Stimulated activated CD8-positive, alpha-beta memory T cell treated with anti-CD3 and anti-CD28 coated beads, Interleukin-7, amount 100 ng/mL, for 24 hours (primary cell): ENCODE results near the gene MAP2K4.

Source experiments
- DNase-seq: peaks from one replicate; pipeline ENCODE4 v3.0.0-alpha.2; 2020; ENCODE audit warnings: low read depth

MAP2K4 gene

GRCh38 chr17:12040478-12040877 lies 19.8 kb downstream of the MAP2K4 start:
- DNase-seq = no peak

- no peak for DNase-seq
Measured at GRCh38 chr17:12041312-12041711, 20.6 kb downstream of the MAP2K4 start.

- no peak for DNase-seq
Measured at GRCh38 chr17:12043702-12044101, 23.0 kb downstream of the MAP2K4 start.

GRCh38 chr17:12046786-12047185 lies 26.1 kb downstream of the MAP2K4 start:
- DNase-seq = no peak

- no peak for DNase-seq
Measured at GRCh38 chr17:12047681-12048376, 27.2 kb downstream of the MAP2K4 start.

- no peak for DNase-seq
Measured at GRCh38 chr17:12048843-12049473, 28.3 kb downstream of the MAP2K4 start.

GRCh38 chr17:12050646-12051225 lies 30.1 kb downstream of the MAP2K4 start:
- DNase-seq = no peak

GRCh38 chr17:12053552-12053951 lies 32.9 kb downstream of the MAP2K4 start:
- no peak for DNase-seq

GRCh38 chr17:12055889-12056288 lies 35.2 kb downstream of the MAP2K4 start:
- DNase-seq = no peak

GRCh38 chr17:12057520-12057919 lies 36.8 kb downstream of the MAP2K4 start:
- DNase-seq = no peak

GRCh38 chr17:12058535-12058934 lies 37.9 kb downstream of the MAP2K4 start:
- no peak for DNase-seq

GRCh38 chr17:12062249-12062648 lies 41.6 kb downstream of the MAP2K4 start:
- no peak for DNase-seq

- DNase-seq = no peak
Measured at GRCh38 chr17:12064395-12064794, 43.7 kb downstream of the MAP2K4 start.

- DNase-seq = no peak
Measured at GRCh38 chr17:12067485-12067884, 46.8 kb downstream of the MAP2K4 start.

GRCh38 chr17:12068946-12069345 lies 48.3 kb downstream of the MAP2K4 start:
- no peak for DNase-seq

GRCh38 chr17:12070561-12070960 lies 49.9 kb downstream of the MAP2K4 start:
- no peak for DNase-seq

GRCh38 chr17:12074346-12074745 lies 53.7 kb downstream of the MAP2K4 start:
- no peak for DNase-seq

- no peak for DNase-seq
Measured at GRCh38 chr17:12077773-12078172, 57.1 kb downstream of the MAP2K4 start.

- DNase-seq = no peak
Measured at GRCh38 chr17:12078791-12079190, 58.1 kb downstream of the MAP2K4 start.

- no peak for DNase-seq
Measured at GRCh38 chr17:12081720-12082119, 61.0 kb downstream of the MAP2K4 start.

GRCh38 chr17:12085076-12085949 lies 64.6 kb downstream of the MAP2K4 start:
- no peak for DNase-seq

- no peak for DNase-seq
Measured at GRCh38 chr17:12088035-12088434, 67.4 kb downstream of the MAP2K4 start.
